Smooth muscle cell (in vitro differentiated cells): ENCODE results near the gene RNF212. TPM values are rescaled to one million over a fixed set of nuclear protein-coding genes. Genes with fewer than 3 reads are reported as not detected.

Source experiments
- DNase-seq: peaks from one replicate; lab custom pipeline; 2025; ENCODE audit not compliant: unreplicated experiment; lab: John Stamatoyannopoulos, UW
- H2AFZ ChIP-seq: fragments of 200-600 bp; sonication (generic); 2 replicates; pipeline ENCODE4 v1.6.0; 2016; ENCODE audit warnings: antibody characterized with exemption, low read depth, mild to moderate bottlenecking
- H3F3A ChIP-seq: fragments of 200-600 bp; sonication (generic); 2 replicates; pipeline ENCODE4 v1.6.0; 2017; ENCODE audit warnings: antibody characterized with exemption, low read depth
- H3K27ac ChIP-seq: fragments of 200-600 bp; sonication (generic); 2 replicates; pipeline ENCODE4 v1.5.1; 2016; ENCODE audit warnings: low read depth, mild to moderate bottlenecking
- H3K27me3 ChIP-seq: fragments of 200-600 bp; sonication (generic); 2 replicates; pipeline ENCODE4 v1.6.1; 2016; ENCODE audit warnings: low read depth, mild to moderate bottlenecking
- H3K36me3 ChIP-seq: fragments of 200-600 bp; sonication (generic); 2 replicates; pipeline ENCODE4 v1.5.1; 2016; ENCODE audit warnings: low read depth
- H3K4me1 ChIP-seq: fragments of 200-600 bp; sonication (generic); 2 replicates; pipeline ENCODE4 v1.5.1; 2016; ENCODE audit warnings: low read depth
- H3K4me2 ChIP-seq: fragments of 200-600 bp; sonication (generic); 2 replicates; pipeline ENCODE4 v1.6.0; 2016; ENCODE audit warnings: mild to moderate bottlenecking
- H3K4me3 ChIP-seq: fragments of 200-600 bp; sonication (generic); 2 replicates; pipeline ENCODE4 v1.5.1; 2016; ENCODE audit warnings: mild to moderate bottlenecking
- H3K79me2 ChIP-seq: fragments of 200-600 bp; sonication (generic); 2 replicates; pipeline ENCODE4 v1.6.0; 2016; ENCODE audit warnings: low read depth, mild to moderate bottlenecking
- H3K9ac ChIP-seq: fragments of 200-600 bp; sonication (generic); 2 replicates; pipeline ENCODE4 v1.6.0; 2016; ENCODE audit warnings: low read depth
- H3K9me3 ChIP-seq: fragments of 200-600 bp; sonication (generic); replicated peaks from 2 replicates; pipeline ENCODE4 v1.5.1; 2016; ENCODE audit warnings: low read depth
- H4K20me1 ChIP-seq: fragments of 200-600 bp; sonication (generic); 2 replicates; pipeline ENCODE4 v1.6.0; 2016; ENCODE audit warnings: low read depth
- CTCF ChIP-seq: fragments of 200-600 bp; sonication (generic); IDR thresholded peaks from 2 replicates; pipeline ENCODE4 v1.5.1; 2017; ENCODE audit warnings: borderline replicate concordance, mild to moderate bottlenecking, antibody characterized with exemption; ENCODE audit not compliant: insufficient read depth, poor library complexity, severe bottlenecking
- WGBS: methylation state at CpG from one replicate; pipeline ENCODE4 v1.1.7; 2016; ENCODE audit warnings: low lambda C conversion rate; 5-methylcytosine and 5-hydroxymethylcytosine counted together
- polyA plus RNA-seq: library from polyadenylated mRNA; unstranded; fragments of >200 nt; fragmentation: Nextera tagmentation; extraction: Ambion mirVana; gene quantifications from 2 replicates; pipeline ENCODE4 v1.2.1, GENCODE V29; 2016
- small RNA-seq: library from RNA; depleted of rRNA; stranded (forward); fragments of <200 nt; gene quantifications from one replicate; pipeline ENCODE3, GENCODE V24; 2014
- total RNA-seq: library from RNA; depleted of rRNA; stranded (reverse); fragments of >200 nt; gene quantifications from 2 replicates; pipeline ENCODE4 v1.2.3, GENCODE V29; 2014

RNF212 gene
- total and polyA plus RNA-seq, 2 experiments from 2014 or later = 1.3 to 4.6 TPM

GRCh38 chr4:1022051-1022738 lies 91.2 kb downstream of the RNF212 start:
- H3K9ac ChIP-seq = no peak overlapping the region
- H3K9me3 ChIP-seq = no peaks in the 10 kb centered on the region
- no peak for DNase-seq
- H2AFZ ChIP-seq = no peak overlapping the region
- H3K79me2 ChIP-seq = no peaks in the 10 kb centered on the region
- H3K36me3 ChIP-seq = no peaks in the 10 kb centered on the region
- H4K20me1 ChIP-seq = peaks cover 40% of the 10 kb centered on the region
- H3F3A ChIP-seq = no peaks in the 10 kb centered on the region
- WGBS = 97% methylated on average over 37 of the region's 46 CpGs
- peaks cover 14% of the 10 kb centered on the region for H3K4me1 ChIP-seq
- H3K27me3 ChIP-seq = no peaks in the 10 kb centered on the region
- no peak overlapping the region for H3K4me3 ChIP-seq
- no peak overlapping the region for H3K4me2 ChIP-seq
- no peak for TF ChIP-seq CTCF
- H3K27ac ChIP-seq = no peak overlapping the region

Small RNAs within 50 kb of the gene (small RNA-seq; reads per million reads assigned to genes)
- not detected for gene RF00554

Other genes starting within 250 kb of the RNF212 start
- gene GAK, start 181.2 kb downstream of the RNF212 start, total RNA-seq = 57.3 and 85.4 TPM in 2 replicates
- gene GAK, start 181.2 kb downstream of the RNF212 start, polyA plus RNA-seq = 56.2 and 75.4 TPM in 2 replicates
- gene TMEM175, start 181.1 kb downstream of the RNF212 start, total RNA-seq = 20.6 and 30.4 TPM in 2 replicates
- gene TMEM175, start 181.1 kb downstream of the RNF212 start, polyA plus RNA-seq = 27.6 and 35.2 TPM in 2 replicates
- 4.2 and 6.5 TPM in 2 replicates for gene DGKQ, start 140.0 kb downstream of the RNF212 start, total RNA-seq
- 14.9 and 16.2 TPM in 2 replicates for gene DGKQ, start 140.0 kb downstream of the RNF212 start, polyA plus RNA-seq
- 6.3 and 9.6 TPM in 2 replicates for gene IDUA, start 126.5 kb downstream of the RNF212 start, total RNA-seq
- gene IDUA, start 126.5 kb downstream of the RNF212 start, polyA plus RNA-seq = 47.4 and 49.9 TPM in 2 replicates
- 0.67 TPM in 1 of 2 replicates, not detected in the other for gene SLC26A1, start 120.2 kb downstream of the RNF212 start, total RNA-seq
- gene SLC26A1, start 120.2 kb downstream of the RNF212 start, polyA plus RNA-seq = 1.6 and 1.7 TPM in 2 replicates
- gene FGFRL1, start 101.9 kb downstream of the RNF212 start, total RNA-seq = 11.7 and 16.1 TPM in 2 replicates
- 29.6 and 30.7 TPM in 2 replicates for gene FGFRL1, start 101.9 kb downstream of the RNF212 start, polyA plus RNA-seq
- gene SPON2, start 59.0 kb upstream of the RNF212 start, total RNA-seq = 152 and 171 TPM in 2 replicates
- gene SPON2, start 59.0 kb upstream of the RNF212 start, polyA plus RNA-seq = 388 and 427 TPM in 2 replicates
- 59.1 and 76.9 TPM in 2 replicates for gene CTBP1, start 135.6 kb upstream of the RNF212 start, total RNA-seq
- 132 and 135 TPM in 2 replicates for gene CTBP1, start 135.6 kb upstream of the RNF212 start, polyA plus RNA-seq
- 40.8 and 48.2 TPM in 2 replicates for gene MAEA, start 176.3 kb upstream of the RNF212 start, total RNA-seq
- 48.0 and 60.9 TPM in 2 replicates for gene MAEA, start 176.3 kb upstream of the RNF212 start, polyA plus RNA-seq
- gene UVSSA, start 233.6 kb upstream of the RNF212 start, total RNA-seq = 6.6 and 9.0 TPM in 2 replicates
- 13.0 and 14.9 TPM in 2 replicates for gene UVSSA, start 233.6 kb upstream of the RNF212 start, polyA plus RNA-seq